IMR-90 (cell line): ENCODE results near the gene DMXL1. TPM values are rescaled to one million over a fixed set of nuclear protein-coding genes. Genes with fewer than 3 reads are reported as not detected.

Experiments
- ATAC-seq: fragments of 200-7000 bp; cut with Tn5 transposase; 2 replicates; pipeline ENCODE4 v1.9.1; 2020; ENCODE audit warnings: low read depth, mild to moderate bottlenecking, moderate library complexity
- BruUV-seq: library from RNA; stranded (reverse); fragments of 400-500 nt; replicated peaks from 2 replicates; lab custom pipeline; 2021; lab: Mats Ljungman, UMichigan
- CTCF ChIA-PET: fragments of 300-600 bp; formaldehyde crosslinking; extraction: SDS; loops from one replicate; lab custom pipeline; 2021; ENCODE audit warnings: antibody characterized with exemption; lab: Yijun Ruan, JAX
- POLR2A ChIA-PET: fragments of 300-600 bp; sonication (Branson Sonifier 250); formaldehyde crosslinking; loops from one replicate; lab custom pipeline; 2022; ENCODE audit warnings: antibody characterized with exemption; ENCODE audit not compliant: unreplicated experiment; lab: Charles Lee
- DNase-seq: peaks from one replicate; pipeline ENCODE4 v3.0.0; 2013
- H2AFZ ChIP-seq: replicated peaks from 2 replicates; pipeline ENCODE3; 2013; ENCODE audit warnings: low read length, mild to moderate bottlenecking; ENCODE audit not compliant: poor library complexity
- H2AK5ac ChIP-seq: 2 replicates; pipeline ENCODE4 v1.6.1; 2013; ENCODE audit warnings: low read depth, low read length, inconsistent platforms
- H2AK9ac ChIP-seq: replicated peaks from 2 replicates; pipeline ENCODE3; 2013; ENCODE audit warnings: mild to moderate bottlenecking, low read depth, low read length, moderate library complexity; ENCODE audit not compliant: poor library complexity
- H2BK120ac ChIP-seq: 2 replicates; pipeline ENCODE4 v1.6.1; 2013; ENCODE audit warnings: low read depth, low read length, inconsistent platforms
- H2BK15ac ChIP-seq: 3 replicates; pipeline ENCODE4 v1.6.1; 2013; ENCODE audit warnings: low read depth, low read length, inconsistent platforms
- H2BK20ac ChIP-seq: 2 replicates; pipeline ENCODE4 v1.6.1; 2013; ENCODE audit warnings: low read depth, mild to moderate bottlenecking, inconsistent platforms, low read length, moderate library complexity
- H2BK5ac ChIP-seq: 2 replicates; pipeline ENCODE4 v1.6.1; 2013; ENCODE audit warnings: mild to moderate bottlenecking, low read depth, low read length, inconsistent platforms; ENCODE audit not compliant: poor library complexity, severe bottlenecking
- H3K14ac ChIP-seq: replicated peaks from 2 replicates; pipeline ENCODE4 v1.6.1; 2013; ENCODE audit warnings: low read depth, low read length, inconsistent platforms
- H3K18ac ChIP-seq: 2 replicates; pipeline ENCODE4 v1.6.1; 2013; ENCODE audit warnings: low read depth, low read length, control low read depth
- H3K23ac ChIP-seq: 2 replicates; pipeline ENCODE4 v1.6.1; 2013; ENCODE audit warnings: low read depth, low read length, inconsistent platforms
- H3K27ac ChIP-seq: 2 replicates; pipeline ENCODE4 v1.5.1; 2013; ENCODE audit warnings: mild to moderate bottlenecking, control low read depth, low read length; ENCODE audit not compliant: insufficient read depth
- H3K27me3 ChIP-seq: 2 replicates; pipeline ENCODE4 v1.6.1; 2013; ENCODE audit warnings: low read length; ENCODE audit not compliant: control insufficient read depth, insufficient read depth
- H3K36me3 ChIP-seq: 2 replicates; pipeline ENCODE4 v1.6.1; 2013; ENCODE audit warnings: low read length, mixed read lengths; ENCODE audit not compliant: control insufficient read depth, insufficient read depth
- H3K4ac ChIP-seq: 2 replicates; pipeline ENCODE4 v1.6.1; 2013; ENCODE audit warnings: low read depth, low read length, inconsistent platforms
- H3K4me1 ChIP-seq: 2 replicates; pipeline ENCODE4 v1.6.1; 2013; ENCODE audit warnings: low read length, mixed read lengths; ENCODE audit not compliant: control insufficient read depth, insufficient read depth
- H3K4me2 ChIP-seq: 2 replicates; pipeline ENCODE4 v1.6.1; 2013; ENCODE audit warnings: low read depth, mild to moderate bottlenecking, control low read depth, low read length, moderate library complexity
- H3K4me3 ChIP-seq: 2 replicates; pipeline ENCODE4 v1.5.1; 2013; ENCODE audit warnings: low read depth, mild to moderate bottlenecking, control low read depth, low read length, moderate library complexity; ENCODE audit not compliant: insufficient read depth
- H3K56ac ChIP-seq: 2 replicates; pipeline ENCODE4 v1.6.1; 2013; ENCODE audit warnings: low read length, inconsistent platforms; ENCODE audit not compliant: insufficient read depth; ENCODE audit errors: extremely low read depth
- H3K79me1 ChIP-seq, 2 experiments: 2 replicates each; pipeline ENCODE4 v1.6.1; 2013; ENCODE audit warnings: low read length in 2 of 2, inconsistent platforms in 1 of 2, low read depth in 1 of 2
- H3K9ac ChIP-seq: 2 replicates; pipeline ENCODE4 v1.6.1; 2013; ENCODE audit warnings: low read depth, low read length, control low read depth
- H3K9me1 ChIP-seq: 2 replicates; pipeline ENCODE4 v1.6.1; 2013; ENCODE audit warnings: low read length, inconsistent platforms; ENCODE audit not compliant: insufficient read depth
- H3K9me3 ChIP-seq: 2 replicates; pipeline ENCODE4 v1.6.1; 2013; ENCODE audit warnings: low read length; ENCODE audit not compliant: control insufficient read depth, insufficient read depth
- H4K20me1 ChIP-seq: 2 replicates; pipeline ENCODE4 v1.6.1; 2013; ENCODE audit warnings: low read length, inconsistent platforms; ENCODE audit not compliant: insufficient read depth
- H4K5ac ChIP-seq: 2 replicates; pipeline ENCODE4 v1.6.1; 2013; ENCODE audit warnings: mild to moderate bottlenecking, low read depth, low read length, control low read depth
- H4K8ac ChIP-seq, 2 experiments: 2 replicates each; pipeline ENCODE4 v1.6.1; 2013; ENCODE audit warnings: low read depth in 2 of 2, low read length in 2 of 2, control low read depth in 1 of 2, inconsistent platforms in 1 of 2
- H4K91ac ChIP-seq: 2 replicates; pipeline ENCODE4 v1.6.1; 2013; ENCODE audit warnings: low read depth, low read length, inconsistent platforms; ENCODE audit not compliant: insufficient read depth
- BHLHE40 ChIP-seq: fragments of 150-350 bp; IDR thresholded peaks from 2 replicates; pipeline ENCODE4 v1.6.1; 2016; ENCODE audit warnings: mild to moderate bottlenecking, low read depth, low read length
- CEBPB ChIP-seq: IDR thresholded peaks from 2 replicates; pipeline ENCODE4 v1.6.1; 2012; ENCODE audit warnings: low read depth, low read length, improper control_type of control experiment
- CHD1 ChIP-seq: IDR thresholded peaks from 2 replicates; pipeline ENCODE4 v1.6.1; 2012; ENCODE audit warnings: low read depth, low read length, improper control_type of control experiment
- ELK1 ChIP-seq: fragments of 150-350 bp; IDR thresholded peaks from 2 replicates; pipeline ENCODE4 v1.6.1; 2016; ENCODE audit warnings: low read depth, mild to moderate bottlenecking, low read length, moderate library complexity, borderline replicate concordance
- FOS ChIP-seq: fragments of 150-350 bp; IDR thresholded peaks from 2 replicates; pipeline ENCODE4 v1.6.1; 2016; ENCODE audit warnings: low read depth, low read length
- MAFK ChIP-seq: IDR thresholded peaks from 2 replicates; pipeline ENCODE4 v1.6.1; 2012; ENCODE audit warnings: low read depth, low read length, improper control_type of control experiment
- MAZ ChIP-seq: IDR thresholded peaks from 2 replicates; pipeline ENCODE4 v1.6.1; 2012; ENCODE audit warnings: low read depth, mild to moderate bottlenecking, low read length, improper control_type of control experiment, moderate library complexity, borderline replicate concordance
- MXI1 ChIP-seq: IDR thresholded peaks from 2 replicates; pipeline ENCODE4 v1.6.1; 2012; ENCODE audit warnings: low read depth, mild to moderate bottlenecking, low read length, moderate library complexity, borderline replicate concordance
- NFE2L2 ChIP-seq: fragments of 150-350 bp; IDR thresholded peaks from 2 replicates; pipeline ENCODE4 v1.6.1; 2016; ENCODE audit warnings: low read depth, mild to moderate bottlenecking, low read length
- POLR2A ChIP-seq: IDR thresholded peaks from 2 replicates; pipeline ENCODE4 v1.6.1; 2012; ENCODE audit warnings: mild to moderate bottlenecking, low read depth, low read length
- RAD21 ChIP-seq: IDR thresholded peaks from 2 replicates; pipeline ENCODE4 v1.6.1; 2012; ENCODE audit warnings: low read length, improper control_type of control experiment
- RCOR1 ChIP-seq: IDR thresholded peaks from 2 replicates; pipeline ENCODE4 v1.6.1; 2012; ENCODE audit warnings: mild to moderate bottlenecking, low read length, improper control_type of control experiment; ENCODE audit not compliant: insufficient replicate concordance
- SMC3 ChIP-seq: fragments of 150-350 bp; IDR thresholded peaks from 2 replicates; pipeline ENCODE4 v1.6.1; 2016; ENCODE audit warnings: low read depth, mild to moderate bottlenecking, antibody characterized with exemption, low read length, moderate library complexity
- USF2 ChIP-seq: fragments of 150-350 bp; IDR thresholded peaks from 2 replicates; pipeline ENCODE4 v1.6.1; 2017; ENCODE audit warnings: mild to moderate bottlenecking, antibody characterized with exemption, low read length, low read depth
- WGBS, 2 experiments: methylation state at CpG; one replicate each; pipeline versions ENCODE4 v1.1.5 to v1.1.7; 2013; ENCODE audit warnings: missing lambda C conversion rate in 2 of 2; ENCODE audit not compliant: insufficient read length in 1 of 2; ENCODE audit errors: extremely low coverage in 2 of 2; 5-methylcytosine and 5-hydroxymethylcytosine counted together
- dilution Hi-C: fragments of 300-500 bp; cut with HindIII; formaldehyde crosslinking; loops from one replicate; pipeline ENCODE4 v1.14.3; 2018; ENCODE audit warnings: low sequenced_read_pairs; ENCODE audit not compliant: unreplicated experiment
- in situ Hi-C: fragments of 300-500 bp; cut with MboI; formaldehyde crosslinking; loops from 3 replicates; pipeline ENCODE4 v1.14.3; 2019; ENCODE audit warnings: low sequenced_read_pairs, inconsistent platforms, mixed read lengths
- intact Hi-C: fragments of 100-400 bp; cut with micrococcal nuclease; formaldehyde crosslinking; loops from 2 replicates; pipeline ENCODE4 v1.10.0; 2022
- polyA plus RNA-seq, 3 experiments: library from polyadenylated mRNA; depleted of rRNA; stranded (reverse); fragments of >200 nt; gene quantifications; 2 replicates each; pipeline ENCODE4 v1.2.3, GENCODE V29; 2012; ENCODE audit warnings: low replicate concordance in 1 of 3
- total RNA-seq: library from RNA; depleted of rRNA; stranded (reverse); fragments of >200 nt; gene quantifications from 2 replicates; pipeline ENCODE4 v1.2.3, GENCODE V29; 2012
- TF ChIP-seq, protein P1 (sequence below): conservative IDR thresholded peaks from 2 replicates; pipeline ENCODE4 v1.5.1; 2012; ENCODE audit warnings: mild to moderate bottlenecking, low read depth, low read length, improper control_type of control experiment

DMXL1 gene
- total and polyA plus RNA-seq, 2 of the 4 experiments (the other 2 are of a cell fraction): 8.1 to 21.5 TPM

DNA sequence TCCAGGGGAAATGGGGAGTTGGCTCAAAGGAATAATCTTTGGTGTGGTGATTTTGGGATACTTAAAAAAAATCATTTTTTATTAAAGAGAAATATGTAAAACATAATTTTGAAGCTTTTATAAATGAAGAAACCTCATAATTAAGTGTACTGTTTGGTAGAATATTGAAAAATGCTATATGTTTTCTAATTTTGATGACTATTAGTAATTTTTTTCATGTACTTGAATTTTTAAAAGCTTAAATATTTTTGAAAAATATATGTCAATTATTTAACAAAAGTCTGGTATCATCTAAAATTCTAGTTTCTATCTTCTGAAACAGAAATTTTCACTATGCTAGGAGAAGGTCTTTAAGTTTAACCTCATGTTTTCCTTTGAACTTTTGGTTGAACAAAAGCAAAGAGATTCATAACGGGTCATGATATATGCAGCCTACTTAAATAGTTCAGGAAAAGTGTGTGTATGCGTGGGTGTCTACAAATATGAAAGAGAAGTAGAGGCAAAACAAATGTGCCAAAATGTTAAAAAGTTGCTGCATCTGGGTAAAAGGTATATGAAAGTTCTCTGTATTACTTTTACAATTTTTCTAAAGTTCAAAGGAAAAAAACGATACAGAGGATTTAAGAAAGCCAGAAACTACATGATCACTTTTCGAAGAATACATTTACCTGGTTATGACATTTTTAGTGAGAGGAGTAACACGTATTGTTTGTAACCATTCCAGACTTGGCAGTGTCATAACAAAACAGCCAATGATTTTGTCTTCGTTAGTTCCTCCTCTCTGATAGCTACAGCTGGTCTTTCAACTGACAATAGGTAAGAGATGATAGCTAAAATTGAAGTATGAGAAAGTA is 167.6 kb downstream of the DMXL1 start:
- Histone ChIP-seq H4K8ac (no peak overlapping the region), H2AFZ (no peak overlapping the region), H3K9ac (no peak overlapping the region), H2AK9ac (no peak overlapping the region), H2BK20ac (no peak overlapping the region), H3K27me3 (no peaks in the 10 kb centered on the region), H3K4me1 (no peaks in the 10 kb centered on the region), H3K9me3 (no peaks in the 10 kb centered on the region), H4K91ac (no peak overlapping the region), H3K14ac (no peak overlapping the region), H4K20me1 (no peaks in the 10 kb centered on the region), H2BK15ac (no peak overlapping the region), H3K56ac (no peak overlapping the region), H3K27ac (no peak overlapping the region), H4K5ac (no peak overlapping the region), H3K36me3 (no peaks in the 10 kb centered on the region), H3K9me1 (no peaks in the 10 kb centered on the region), H2AK5ac (no peak overlapping the region), H3K79me1 (no peaks in the 10 kb centered on the region), H2BK120ac (no peak overlapping the region), H2BK5ac (no peak overlapping the region), H3K18ac (no peak overlapping the region), H3K4me3 (no peak overlapping the region), H3K4me2 (no peak overlapping the region), H3K4ac (no peak overlapping the region), H3K23ac (no peak overlapping the region)
- in situ Hi-C loops: no loop called here
- CTCF ChIA-PET: interaction anchor here (0.6 kb wide), 1 partner anchor 142 kb away, joined by 3 read pairs; no protein-coding TSS in a partner anchor
- BruUV-seq: no TSS peak
- intact Hi-C loops: no loop called here
- DNase-seq: no peak
- POLR2A ChIA-PET: no interaction called here
- no peak for ATAC-seq
- dilution Hi-C loops: no loop called here
- WGBS, 2 experiments: 100% methylated on average over 1 of the region's 6 CpGs; no CpG with 5 or more reads in 1 of the 2 experiments
- TF ChIP-seq SMC3: no peak
- no peak for TF ChIP-seq USF2
- no peak for TF ChIP-seq CHD1
- no peak for TF ChIP-seq CEBPB
- TF ChIP-seq MAZ: no peak
- no peak for TF ChIP-seq MAFK
- TF ChIP-seq ELK1: no peak
- no peak for TF ChIP-seq RCOR1
- TF ChIP-seq FOS: no peak
- no peak for TF ChIP-seq POLR2A
- no peak for TF ChIP-seq NFE2L2
- no peak for TF ChIP-seq BHLHE40
- TF ChIP-seq MXI1: no peak
- no peak for TF ChIP-seq RAD21
- TF ChIP-seq, protein P1, sequence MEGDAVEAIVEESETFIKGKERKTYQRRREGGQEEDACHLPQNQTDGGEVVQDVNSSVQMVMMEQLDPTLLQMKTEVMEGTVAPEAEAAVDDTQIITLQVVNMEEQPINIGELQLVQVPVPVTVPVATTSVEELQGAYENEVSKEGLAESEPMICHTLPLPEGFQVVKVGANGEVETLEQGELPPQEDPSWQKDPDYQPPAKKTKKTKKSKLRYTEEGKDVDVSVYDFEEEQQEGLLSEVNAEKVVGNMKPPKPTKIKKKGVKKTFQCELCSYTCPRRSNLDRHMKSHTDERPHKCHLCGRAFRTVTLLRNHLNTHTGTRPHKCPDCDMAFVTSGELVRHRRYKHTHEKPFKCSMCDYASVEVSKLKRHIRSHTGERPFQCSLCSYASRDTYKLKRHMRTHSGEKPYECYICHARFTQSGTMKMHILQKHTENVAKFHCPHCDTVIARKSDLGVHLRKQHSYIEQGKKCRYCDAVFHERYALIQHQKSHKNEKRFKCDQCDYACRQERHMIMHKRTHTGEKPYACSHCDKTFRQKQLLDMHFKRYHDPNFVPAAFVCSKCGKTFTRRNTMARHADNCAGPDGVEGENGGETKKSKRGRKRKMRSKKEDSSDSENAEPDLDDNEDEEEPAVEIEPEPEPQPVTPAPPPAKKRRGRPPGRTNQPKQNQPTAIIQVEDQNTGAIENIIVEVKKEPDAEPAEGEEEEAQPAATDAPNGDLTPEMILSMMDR: no peak
